VCaP (cell line): ENCODE results near the gene MIF.
A peak's percentile ranks its signal among the peaks of the same experiment; 100 is the strongest.

ENCODE experiments used
- H3K27ac ChIP-seq: fragments of 450-650 bp; 2 replicates; pipeline ENCODE4 v1.5.1; 2017
- TF ChIP-seq, protein P1 (sequence below): fragments of 450-650 bp; conservative IDR thresholded peaks from 2 replicates; pipeline ENCODE4 v1.5.1; 2017; ENCODE audit warnings: mild to moderate bottlenecking, moderate library complexity

MIF gene

GRCh38 chr22:23939017-23939357 is 44.8 kb downstream of the MIF start:
- TF ChIP-seq, protein P1, sequence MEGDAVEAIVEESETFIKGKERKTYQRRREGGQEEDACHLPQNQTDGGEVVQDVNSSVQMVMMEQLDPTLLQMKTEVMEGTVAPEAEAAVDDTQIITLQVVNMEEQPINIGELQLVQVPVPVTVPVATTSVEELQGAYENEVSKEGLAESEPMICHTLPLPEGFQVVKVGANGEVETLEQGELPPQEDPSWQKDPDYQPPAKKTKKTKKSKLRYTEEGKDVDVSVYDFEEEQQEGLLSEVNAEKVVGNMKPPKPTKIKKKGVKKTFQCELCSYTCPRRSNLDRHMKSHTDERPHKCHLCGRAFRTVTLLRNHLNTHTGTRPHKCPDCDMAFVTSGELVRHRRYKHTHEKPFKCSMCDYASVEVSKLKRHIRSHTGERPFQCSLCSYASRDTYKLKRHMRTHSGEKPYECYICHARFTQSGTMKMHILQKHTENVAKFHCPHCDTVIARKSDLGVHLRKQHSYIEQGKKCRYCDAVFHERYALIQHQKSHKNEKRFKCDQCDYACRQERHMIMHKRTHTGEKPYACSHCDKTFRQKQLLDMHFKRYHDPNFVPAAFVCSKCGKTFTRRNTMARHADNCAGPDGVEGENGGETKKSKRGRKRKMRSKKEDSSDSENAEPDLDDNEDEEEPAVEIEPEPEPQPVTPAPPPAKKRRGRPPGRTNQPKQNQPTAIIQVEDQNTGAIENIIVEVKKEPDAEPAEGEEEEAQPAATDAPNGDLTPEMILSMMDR = no peak
- peak overlapping the region; percentile 83 for H3K27ac ChIP-seq

DNA sequence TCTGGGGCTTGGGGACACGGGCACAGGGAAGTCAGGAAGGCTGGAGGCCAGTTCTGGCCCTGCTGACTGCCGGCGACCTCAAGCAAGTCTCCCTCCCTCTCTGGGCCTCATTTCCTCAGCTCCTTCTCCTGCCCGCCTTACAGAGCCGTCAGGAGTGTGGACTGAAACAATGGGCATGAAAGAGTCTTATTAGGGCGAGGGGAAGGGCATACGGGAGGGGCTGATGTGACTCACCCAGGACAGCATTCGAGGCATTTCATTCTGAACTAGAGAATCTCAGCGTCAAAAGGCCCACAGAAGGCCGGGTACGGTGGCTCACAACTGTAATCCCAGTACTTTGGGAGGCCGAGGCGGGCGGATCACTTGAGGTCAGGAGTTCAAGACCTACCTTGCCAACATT is 46.0 kb downstream of the MIF start:
- H3K27ac ChIP-seq = peak overlapping the region; percentile 83
